ENCODE data around the gene ATP2A3.

The ATP2A3 gene

GRCh38 chr17:3923466-3924190, 40.6 kb downstream of the ATP2A3 start:
- Histone ChIP-seq H3K4ac (ENCODE audit: low read depth, low read length) (no peak overlapping the region), H2AFZ (ENCODE audit: insufficient read depth, low read length, poor library complexity) (no peak overlapping the region), H4K8ac (ENCODE audit: low read depth, low read length) (no peak overlapping the region), H3K27me3 (ENCODE audit: insufficient read depth, low read length) (no peaks in the 10 kb centered on the region), H3K14ac (ENCODE audit: low read length) (no peak overlapping the region), H4K91ac (ENCODE audit: low read depth, low read length) (no peak overlapping the region), H3K79me1 (ENCODE audit: low read length) (no peaks in the 10 kb centered on the region), H2AK5ac (ENCODE audit: low read length) (no peak overlapping the region), H3K4me2 (ENCODE audit: low read length) (no peak overlapping the region), H2BK12ac (ENCODE audit: low read length) (no peak overlapping the region), H3K27ac (ENCODE audit: low read depth, low read length) (no peak overlapping the region), H3K18ac (ENCODE audit: low read length) (no peak overlapping the region), H3K4me3 (ENCODE audit: low read depth, low read length) (no peak overlapping the region), H3K9ac (ENCODE audit: low read length) (no peak overlapping the region), H3K36me3 (ENCODE audit: control insufficient read depth in 1 of 2, insufficient read depth in 2 of 2, low read length in 2 of 2) (no peaks in the 10 kb centered on the region), H3K4me1 (ENCODE audit: control insufficient read depth in 1 of 2, insufficient read depth in 2 of 2, low read length in 2 of 2) (peaks cover 7 to 8% of the 10 kb centered on the region in 2 experiments), H3K9me3 (ENCODE audit: insufficient read depth, low read depth, low read length) (no peaks in the 10 kb centered on the region), H2BK5ac (ENCODE audit: low read depth, low read length, poor library complexity) (no peak overlapping the region), H4K12ac (ENCODE audit: low read depth, low read length) (no peak overlapping the region), H3K79me2 (ENCODE audit: control insufficient read depth, insufficient read depth, low read length, poor library complexity) (no peaks in the 10 kb centered on the region), H3K23ac (ENCODE audit: low read length) (no peak overlapping the region), H2BK120ac (ENCODE audit: insufficient read depth, low read length, poor library complexity) (no peak overlapping the region)
- no peak for DNase-seq
- WGBS (ENCODE audit: extremely low coverage, insufficient coverage, insufficient read length), result no CpG with 5 or more reads among the region's 18 CpGs

GRCh38 chr17:3922765-3923164, 41.5 kb downstream of the ATP2A3 start:
- no peak for DNase-seq
- no peak overlapping the region for H3K23ac ChIP-seq (ENCODE audit: low read length)
- H3K18ac ChIP-seq (ENCODE audit: low read length), result no peak overlapping the region
- no CpG with 5 or more reads among the region's 7 CpGs for WGBS (ENCODE audit: extremely low coverage, insufficient coverage, insufficient read length)
- H3K9me3 ChIP-seq (ENCODE audit: insufficient read depth, low read depth, low read length), result no peaks in the 10 kb centered on the region
- H3K36me3 ChIP-seq (ENCODE audit: control insufficient read depth in 1 of 2, insufficient read depth in 2 of 2, low read length in 2 of 2), result no peaks in the 10 kb centered on the region
- no peak overlapping the region for H4K91ac ChIP-seq (ENCODE audit: low read depth, low read length)
- H3K4ac ChIP-seq (ENCODE audit: low read depth, low read length), result no peak overlapping the region
- no peak overlapping the region for H4K12ac ChIP-seq (ENCODE audit: low read depth, low read length)
- H2AFZ ChIP-seq (ENCODE audit: insufficient read depth, low read length, poor library complexity), result no peak overlapping the region
- H2BK120ac ChIP-seq (ENCODE audit: insufficient read depth, low read length, poor library complexity), result no peak overlapping the region
- no peak overlapping the region for H3K4me3 ChIP-seq (ENCODE audit: low read depth, low read length)
- no peak overlapping the region for H3K9ac ChIP-seq (ENCODE audit: low read length)
- H4K8ac ChIP-seq (ENCODE audit: low read depth, low read length), result no peak overlapping the region
- H2BK5ac ChIP-seq (ENCODE audit: low read depth, low read length, poor library complexity), result no peak overlapping the region
- no peak overlapping the region for H3K14ac ChIP-seq (ENCODE audit: low read length)
- H2BK12ac ChIP-seq (ENCODE audit: low read length), result no peak overlapping the region
- peaks cover 5 to 6% of the 10 kb centered on the region in 2 experiments for H3K4me1 ChIP-seq (ENCODE audit: control insufficient read depth in 1 of 2, insufficient read depth in 2 of 2, low read length in 2 of 2)
- H3K79me1 ChIP-seq (ENCODE audit: low read length), result no peaks in the 10 kb centered on the region
- no peak overlapping the region for H2AK5ac ChIP-seq (ENCODE audit: low read length)
- no peaks in the 10 kb centered on the region for H3K27me3 ChIP-seq (ENCODE audit: insufficient read depth, low read length)
- H3K27ac ChIP-seq (ENCODE audit: low read depth, low read length), result no peak overlapping the region
- H3K4me2 ChIP-seq (ENCODE audit: low read length), result no peak overlapping the region
- H3K79me2 ChIP-seq (ENCODE audit: control insufficient read depth, insufficient read depth, low read length, poor library complexity), result no peaks in the 10 kb centered on the region

GRCh38 chr17:3921502-3922319, 42.5 kb downstream of the ATP2A3 start:
- Histone ChIP-seq H3K14ac (ENCODE audit: low read length) (no peak overlapping the region), H3K79me2 (ENCODE audit: control insufficient read depth, insufficient read depth, low read length, poor library complexity) (no peaks in the 10 kb centered on the region), H3K27ac (ENCODE audit: low read depth, low read length) (no peak overlapping the region), H3K18ac (ENCODE audit: low read length) (no peak overlapping the region), H3K4ac (ENCODE audit: low read depth, low read length) (no peak overlapping the region), H2BK120ac (ENCODE audit: insufficient read depth, low read length, poor library complexity) (no peak overlapping the region), H3K9me3 (ENCODE audit: insufficient read depth, low read depth, low read length) (no peaks in the 10 kb centered on the region), H3K4me1 (ENCODE audit: control insufficient read depth in 1 of 2, insufficient read depth in 2 of 2, low read length in 2 of 2) (no peaks in the 10 kb centered on the region), H3K23ac (ENCODE audit: low read length) (no peak overlapping the region), H3K79me1 (ENCODE audit: low read length) (no peaks in the 10 kb centered on the region), H3K27me3 (ENCODE audit: insufficient read depth, low read length) (no peaks in the 10 kb centered on the region), H3K4me2 (ENCODE audit: low read length) (no peak overlapping the region), H2AK5ac (ENCODE audit: low read length) (no peak overlapping the region), H2AFZ (ENCODE audit: insufficient read depth, low read length, poor library complexity) (no peak overlapping the region), H3K9ac (ENCODE audit: low read length) (no peak overlapping the region), H3K36me3 (ENCODE audit: control insufficient read depth in 1 of 2, insufficient read depth in 2 of 2, low read length in 2 of 2) (no peaks in the 10 kb centered on the region), H4K91ac (ENCODE audit: low read depth, low read length) (no peak overlapping the region), H4K8ac (ENCODE audit: low read depth, low read length) (no peak overlapping the region), H2BK12ac (ENCODE audit: low read length) (no peak overlapping the region), H2BK5ac (ENCODE audit: low read depth, low read length, poor library complexity) (no peak overlapping the region), H3K4me3 (ENCODE audit: low read depth, low read length) (no peak overlapping the region), H4K12ac (ENCODE audit: low read depth, low read length) (no peak overlapping the region)
- no peak for DNase-seq
- WGBS (ENCODE audit: extremely low coverage, insufficient coverage, insufficient read length), result no CpG with 5 or more reads among the region's 27 CpGs

- Histone ChIP-seq H2BK5ac (ENCODE audit: low read depth, low read length, poor library complexity) (no peak overlapping the region), H3K4me1 (ENCODE audit: control insufficient read depth in 1 of 2, insufficient read depth in 2 of 2, low read length in 2 of 2) (no peaks in the 10 kb centered on the region), H4K12ac (ENCODE audit: low read depth, low read length) (no peak overlapping the region), H3K18ac (ENCODE audit: low read length) (no peak overlapping the region), H3K4me3 (ENCODE audit: low read depth, low read length) (no peak overlapping the region), H3K79me1 (ENCODE audit: low read length) (no peaks in the 10 kb centered on the region), H3K27ac (ENCODE audit: low read depth, low read length) (no peak overlapping the region), H3K23ac (ENCODE audit: low read length) (no peak overlapping the region), H3K14ac (ENCODE audit: low read length) (no peak overlapping the region), H3K27me3 (ENCODE audit: insufficient read depth, low read length) (no peaks in the 10 kb centered on the region), H3K36me3 (ENCODE audit: control insufficient read depth in 1 of 2, insufficient read depth in 2 of 2, low read length in 2 of 2) (no peaks in the 10 kb centered on the region), H2AK5ac (ENCODE audit: low read length) (no peak overlapping the region), H2BK12ac (ENCODE audit: low read length) (no peak overlapping the region), H3K4ac (ENCODE audit: low read depth, low read length) (no peak overlapping the region), H4K8ac (ENCODE audit: low read depth, low read length) (no peak overlapping the region), H3K79me2 (ENCODE audit: control insufficient read depth, insufficient read depth, low read length, poor library complexity) (no peaks in the 10 kb centered on the region), H2BK120ac (ENCODE audit: insufficient read depth, low read length, poor library complexity) (no peak overlapping the region), H3K4me2 (ENCODE audit: low read length) (no peak overlapping the region), H3K9ac (ENCODE audit: low read length) (no peak overlapping the region), H3K9me3 (ENCODE audit: insufficient read depth, low read depth, low read length) (no peaks in the 10 kb centered on the region), H2AFZ (ENCODE audit: insufficient read depth, low read length, poor library complexity) (no peak overlapping the region), H4K91ac (ENCODE audit: low read depth, low read length) (no peak overlapping the region)
- WGBS (ENCODE audit: extremely low coverage, insufficient coverage, insufficient read length), result no CpG with 5 or more reads among the region's 16 CpGs
- DNase-seq, result no peak
Measured at GRCh38 chr17:3921006-3921405, 43.2 kb downstream of the ATP2A3 start.

Measured in trophoblast cell (in vitro differentiated cells and primary cell).